ENCODE data around the gene TMEM106C.
"Not testable (repeated sequence)": the region's sequence is repeated elsewhere in the genome, so short reads cannot be mapped to it uniquely, and the experiment has no call there.

TMEM106C gene

DNA sequence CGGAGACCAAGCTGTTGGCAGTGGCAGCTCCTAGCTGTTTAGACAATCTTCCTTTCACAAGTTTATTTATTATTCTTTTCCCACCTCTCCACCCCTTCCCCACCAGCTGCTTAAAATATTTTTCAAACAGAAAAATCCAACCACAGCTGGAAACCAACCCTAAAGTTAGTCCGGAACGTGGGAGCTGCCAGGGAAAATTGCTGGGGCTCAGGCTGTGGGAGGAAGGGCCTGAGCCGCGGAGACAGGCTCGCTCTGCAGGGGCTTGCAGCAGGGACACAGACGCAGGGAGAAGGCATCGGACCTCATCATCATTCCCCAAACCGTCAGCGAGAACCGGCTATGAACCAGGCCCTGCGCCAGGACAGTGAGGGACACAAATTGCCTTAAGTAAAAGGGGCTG, 16.1 kb upstream of the TMEM106C start:
- no peak for DNase-seq (ENCODE audit: low read depth)
- no peak overlapping the region for H3K4me3 ChIP-seq (ENCODE audit: low read depth, low read length)
- TF ChIP-seq, protein P1, sequence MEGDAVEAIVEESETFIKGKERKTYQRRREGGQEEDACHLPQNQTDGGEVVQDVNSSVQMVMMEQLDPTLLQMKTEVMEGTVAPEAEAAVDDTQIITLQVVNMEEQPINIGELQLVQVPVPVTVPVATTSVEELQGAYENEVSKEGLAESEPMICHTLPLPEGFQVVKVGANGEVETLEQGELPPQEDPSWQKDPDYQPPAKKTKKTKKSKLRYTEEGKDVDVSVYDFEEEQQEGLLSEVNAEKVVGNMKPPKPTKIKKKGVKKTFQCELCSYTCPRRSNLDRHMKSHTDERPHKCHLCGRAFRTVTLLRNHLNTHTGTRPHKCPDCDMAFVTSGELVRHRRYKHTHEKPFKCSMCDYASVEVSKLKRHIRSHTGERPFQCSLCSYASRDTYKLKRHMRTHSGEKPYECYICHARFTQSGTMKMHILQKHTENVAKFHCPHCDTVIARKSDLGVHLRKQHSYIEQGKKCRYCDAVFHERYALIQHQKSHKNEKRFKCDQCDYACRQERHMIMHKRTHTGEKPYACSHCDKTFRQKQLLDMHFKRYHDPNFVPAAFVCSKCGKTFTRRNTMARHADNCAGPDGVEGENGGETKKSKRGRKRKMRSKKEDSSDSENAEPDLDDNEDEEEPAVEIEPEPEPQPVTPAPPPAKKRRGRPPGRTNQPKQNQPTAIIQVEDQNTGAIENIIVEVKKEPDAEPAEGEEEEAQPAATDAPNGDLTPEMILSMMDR (IDR thresholded peaks at IDR 0.05; ENCODE audit: insufficient read depth, low read depth, low read length, missing control alignments): no peak

DNA sequence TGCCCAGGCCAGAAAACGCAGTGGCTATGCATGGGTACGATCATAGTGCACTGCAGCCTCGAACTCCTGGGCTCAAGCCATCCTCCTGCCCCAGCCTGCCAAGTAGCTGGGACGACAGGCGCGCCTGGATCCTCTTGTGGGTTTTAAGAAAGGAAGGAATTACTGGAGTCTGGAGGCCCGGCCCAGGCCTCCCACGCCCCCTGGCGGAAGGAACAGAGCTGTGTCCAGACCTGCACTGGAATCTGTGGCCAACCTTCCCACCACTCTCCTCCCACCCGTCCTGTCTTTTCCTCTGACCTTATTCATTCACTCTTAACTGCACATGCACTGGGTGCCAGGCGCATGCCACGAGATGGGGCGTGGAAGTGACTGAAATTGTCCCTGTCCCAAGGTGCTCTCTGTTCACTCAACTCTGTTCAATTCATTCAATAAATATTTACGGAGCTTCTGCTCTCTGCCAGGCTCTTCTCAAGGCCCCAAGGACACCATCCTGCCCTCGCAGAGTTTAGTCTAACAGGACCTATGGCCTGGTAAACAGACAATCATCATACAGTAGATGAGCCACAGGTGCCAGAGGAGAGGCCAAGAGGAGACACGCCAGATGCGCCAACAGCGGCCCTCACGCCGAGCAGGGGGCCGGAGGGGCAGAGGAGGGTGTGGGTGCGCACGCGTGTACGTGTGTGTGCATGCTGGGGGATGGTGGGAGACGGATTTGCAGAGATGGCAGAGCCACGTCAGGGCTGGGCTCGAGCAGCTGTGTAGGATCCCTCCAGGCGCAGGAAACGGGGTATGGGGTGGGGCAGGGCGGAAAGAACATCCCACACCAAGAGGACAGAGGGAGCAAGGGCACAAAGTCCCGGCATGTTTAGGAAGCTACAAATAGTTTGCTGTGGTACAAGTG, 13.7 kb upstream of the TMEM106C start:
- DNase-seq (ENCODE audit: low read depth): peak; percentile 59
- TF ChIP-seq, protein P1 (IDR thresholded peaks at IDR 0.05; ENCODE audit: insufficient read depth, low read depth, low read length, missing control alignments): peak; percentile 90

DNA sequence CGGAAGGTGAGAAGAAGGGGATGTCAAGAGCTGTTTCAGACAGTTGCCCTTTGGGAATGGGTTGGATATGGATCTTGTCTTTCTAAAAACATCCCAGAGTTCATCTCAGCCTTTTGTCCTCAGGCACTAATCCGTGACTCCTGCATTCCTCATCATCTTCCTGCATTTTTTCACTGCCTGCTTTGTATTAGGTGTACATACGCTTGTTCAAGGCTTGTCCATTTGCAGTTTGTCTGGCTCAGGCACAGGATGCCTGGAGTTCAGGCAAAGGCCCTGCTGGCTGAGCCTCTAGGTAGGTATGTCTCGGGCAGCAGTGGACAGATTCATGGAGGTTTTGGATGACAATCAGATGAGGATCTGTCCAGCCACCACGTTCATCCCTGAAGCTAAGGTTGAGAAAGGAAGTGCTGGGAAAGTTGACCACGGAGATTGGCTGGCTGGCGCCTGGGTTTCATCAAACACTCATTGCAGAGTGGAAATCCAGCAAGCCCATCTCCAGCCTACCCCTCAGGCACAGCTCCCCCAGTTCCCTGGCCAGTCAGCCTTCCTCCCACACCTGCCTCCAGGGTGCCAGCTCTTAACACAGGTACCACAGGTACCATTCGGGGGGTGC, 12.4 kb upstream of the TMEM106C start:
- no peak overlapping the region for H3K4me3 ChIP-seq (ENCODE audit: low read depth, low read length)
- no peak for DNase-seq (ENCODE audit: low read depth)
- TF ChIP-seq, protein P1 (IDR thresholded peaks at IDR 0.05; ENCODE audit: insufficient read depth, low read depth, low read length, missing control alignments): no peak

More for the DNA sequence above, 13.7 kb upstream of the TMEM106C start:
- H3K4me3 ChIP-seq (ENCODE audit: low read depth, low read length): no peak overlapping the region

DNA sequence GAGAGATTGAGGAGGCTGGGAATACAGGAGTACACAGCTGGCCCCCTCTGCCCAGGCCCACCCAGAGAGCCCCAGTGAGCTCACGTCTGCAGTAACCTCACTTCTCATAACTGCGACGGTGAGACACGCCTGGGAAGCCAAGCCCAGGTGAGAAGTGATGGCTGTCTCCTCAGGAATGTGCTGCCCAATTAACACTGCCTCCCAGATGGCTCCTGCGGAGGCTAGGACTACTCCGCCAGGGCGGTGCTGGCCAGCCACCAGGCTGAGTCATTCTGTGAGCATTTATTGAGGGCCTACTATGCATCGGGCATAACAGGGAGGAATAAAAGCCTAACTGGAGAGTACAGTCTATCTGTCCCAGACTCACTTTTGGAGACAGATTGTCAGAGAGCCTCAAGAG, 9.3 kb upstream of the TMEM106C start:
- TF ChIP-seq, protein P1 (IDR thresholded peaks at IDR 0.05; ENCODE audit: insufficient read depth, low read depth, low read length, missing control alignments): no peak
- no peak for DNase-seq (ENCODE audit: low read depth)
- H3K4me3 ChIP-seq (ENCODE audit: low read depth, low read length): no peak overlapping the region

DNA sequence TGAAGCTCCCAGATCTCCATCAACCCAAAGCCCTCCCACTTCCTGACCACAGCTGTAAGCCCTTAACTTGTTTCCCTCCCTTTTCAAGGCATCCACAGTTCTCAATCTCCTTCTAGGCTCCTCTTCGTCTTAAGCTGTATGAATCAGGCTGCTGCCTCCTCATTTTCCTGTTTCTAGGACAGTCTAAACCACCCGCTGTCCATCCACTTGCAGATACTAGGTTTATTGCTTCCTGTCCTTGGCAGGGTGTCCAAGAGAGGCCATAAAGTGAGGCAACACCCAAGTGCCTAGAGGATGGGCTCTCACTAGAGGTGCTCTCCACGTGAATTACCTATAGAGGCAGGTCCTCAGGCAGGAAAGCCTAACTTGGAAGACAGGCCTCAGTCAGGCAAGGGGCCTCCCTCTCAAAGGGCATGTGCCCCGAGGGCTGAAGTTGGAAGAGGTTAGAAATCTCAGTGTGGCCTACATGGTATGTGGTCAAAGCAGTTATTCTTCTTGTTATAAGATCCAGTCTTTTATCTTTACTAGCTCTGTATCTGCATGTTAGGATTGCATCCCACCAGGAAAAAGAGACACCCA, 8.8 kb upstream of the TMEM106C start:
- no peak overlapping the region for H3K4me3 ChIP-seq (ENCODE audit: low read depth, low read length)
- no peak for DNase-seq (ENCODE audit: low read depth)
- TF ChIP-seq, protein P1 (IDR thresholded peaks at IDR 0.05; ENCODE audit: insufficient read depth, low read depth, low read length, missing control alignments): no peak

DNA sequence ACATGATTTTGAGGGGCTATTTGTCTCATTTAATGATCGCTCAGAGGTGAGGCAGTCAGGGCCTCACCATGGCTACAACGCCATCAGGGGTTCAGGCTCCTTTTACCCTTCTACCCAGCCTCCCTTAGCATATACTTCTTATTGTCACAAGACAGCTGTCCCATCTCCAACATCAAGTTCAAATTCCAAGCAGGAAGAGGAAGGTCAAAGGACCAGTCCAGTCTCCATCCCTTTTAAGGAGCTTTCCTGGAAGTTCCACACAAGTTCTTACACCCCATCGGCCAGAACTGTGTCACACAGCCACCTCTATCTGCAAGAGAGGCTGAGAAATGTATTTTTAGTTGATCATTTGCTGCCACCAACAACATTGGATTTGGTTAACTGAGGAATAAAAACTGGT, 8.3 kb upstream of the TMEM106C start:
- H3K4me3 ChIP-seq (ENCODE audit: low read depth, low read length): no peak overlapping the region
- no peak for DNase-seq (ENCODE audit: low read depth)
- TF ChIP-seq, protein P1 (IDR thresholded peaks at IDR 0.05; ENCODE audit: insufficient read depth, low read depth, low read length, missing control alignments): no peak

DNA sequence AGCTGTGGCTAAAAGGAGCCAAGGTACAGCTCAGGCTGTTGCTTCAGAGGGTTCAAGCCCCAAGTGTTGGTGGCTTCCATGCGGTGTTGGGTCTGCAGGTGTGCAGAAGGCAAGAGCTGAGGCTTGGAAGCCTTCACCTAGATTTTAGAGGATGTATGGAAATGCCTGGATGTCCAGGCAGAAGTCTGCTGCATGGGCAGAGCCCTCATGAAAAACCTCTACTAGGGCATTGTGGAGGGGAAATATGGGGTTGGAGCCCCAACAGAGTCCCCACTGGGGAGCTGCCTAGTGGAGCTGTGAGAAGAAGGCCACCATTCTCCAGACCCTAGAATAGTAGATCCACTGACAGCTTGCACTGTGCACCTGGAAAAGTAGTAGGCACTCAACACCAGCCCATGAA, 5.7 kb upstream of the TMEM106C start:
- DNase-seq (ENCODE audit: low read depth); H3K4me3 ChIP-seq (ENCODE audit: low read depth, low read length): not testable (repeated sequence)

Measured in GM12865 (cell line).